GM19372 (cell line): ENCODE measurements around the gene PLEKHA4.
"Not testable (repeated sequence)": the region's sequence is repeated elsewhere in the genome, so short reads cannot be mapped to it uniquely, and the experiment has no call there.

ENCODE experiments used
- ATAC-seq: cut with Tn5 transposase; IDR thresholded peaks from one replicate; pipeline ENCODE4 v1.9.1; 2021; ENCODE audit warnings: mild to moderate bottlenecking, low read depth, moderate library complexity; ENCODE audit not compliant: unreplicated experiment

PLEKHA4 gene, protein sequence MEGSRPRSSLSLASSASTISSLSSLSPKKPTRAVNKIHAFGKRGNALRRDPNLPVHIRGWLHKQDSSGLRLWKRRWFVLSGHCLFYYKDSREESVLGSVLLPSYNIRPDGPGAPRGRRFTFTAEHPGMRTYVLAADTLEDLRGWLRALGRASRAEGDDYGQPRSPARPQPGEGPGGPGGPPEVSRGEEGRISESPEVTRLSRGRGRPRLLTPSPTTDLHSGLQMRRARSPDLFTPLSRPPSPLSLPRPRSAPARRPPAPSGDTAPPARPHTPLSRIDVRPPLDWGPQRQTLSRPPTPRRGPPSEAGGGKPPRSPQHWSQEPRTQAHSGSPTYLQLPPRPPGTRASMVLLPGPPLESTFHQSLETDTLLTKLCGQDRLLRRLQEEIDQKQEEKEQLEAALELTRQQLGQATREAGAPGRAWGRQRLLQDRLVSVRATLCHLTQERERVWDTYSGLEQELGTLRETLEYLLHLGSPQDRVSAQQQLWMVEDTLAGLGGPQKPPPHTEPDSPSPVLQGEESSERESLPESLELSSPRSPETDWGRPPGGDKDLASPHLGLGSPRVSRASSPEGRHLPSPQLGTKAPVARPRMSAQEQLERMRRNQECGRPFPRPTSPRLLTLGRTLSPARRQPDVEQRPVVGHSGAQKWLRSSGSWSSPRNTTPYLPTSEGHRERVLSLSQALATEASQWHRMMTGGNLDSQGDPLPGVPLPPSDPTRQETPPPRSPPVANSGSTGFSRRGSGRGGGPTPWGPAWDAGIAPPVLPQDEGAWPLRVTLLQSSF

DNA sequence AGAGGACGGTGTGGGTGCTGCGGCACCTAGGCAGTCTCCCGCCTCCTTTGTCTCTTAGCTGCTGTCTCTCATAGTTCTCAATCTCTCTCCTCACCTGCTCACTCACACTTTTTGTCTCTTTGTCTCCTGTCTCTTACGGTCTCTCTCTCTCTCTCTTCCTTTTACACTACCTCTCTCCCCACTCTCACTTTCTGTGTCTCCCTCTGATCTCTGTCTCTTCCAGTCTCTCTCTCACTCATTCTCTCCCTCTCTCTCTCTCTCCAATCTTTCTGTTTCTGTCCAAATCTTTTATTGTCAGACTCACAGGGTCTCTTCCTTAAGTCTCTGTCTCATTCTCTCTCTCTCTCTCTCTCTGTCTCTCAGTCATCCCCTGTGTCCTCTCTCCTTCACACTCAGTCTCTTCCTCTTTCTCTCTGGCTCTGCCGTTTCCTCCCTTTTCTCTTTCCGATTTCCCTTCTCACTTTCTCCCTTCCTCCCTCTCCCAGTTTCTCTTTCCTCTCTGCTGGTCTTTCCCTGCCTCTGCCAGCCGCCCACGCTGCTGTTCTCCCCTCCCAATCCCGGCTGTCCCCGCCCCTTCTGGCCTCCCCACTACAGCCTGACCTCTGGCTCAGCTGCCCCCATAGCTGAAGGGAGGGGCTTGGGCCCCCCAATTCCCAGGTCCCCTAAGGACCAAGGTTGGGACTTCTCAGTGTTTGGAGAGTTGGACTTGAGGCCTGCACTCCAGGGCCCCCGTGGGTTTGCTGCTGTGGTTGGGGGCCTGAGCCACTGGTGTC is at the start of gene PLEKHA4:
Gene PLEKHA4, minus strand, starts transcription at position 504 of the 773 bp plus-strand sequence. CDS start 997 bp downstream, outside the sequence.
- no peak for ATAC-seq

DNA sequence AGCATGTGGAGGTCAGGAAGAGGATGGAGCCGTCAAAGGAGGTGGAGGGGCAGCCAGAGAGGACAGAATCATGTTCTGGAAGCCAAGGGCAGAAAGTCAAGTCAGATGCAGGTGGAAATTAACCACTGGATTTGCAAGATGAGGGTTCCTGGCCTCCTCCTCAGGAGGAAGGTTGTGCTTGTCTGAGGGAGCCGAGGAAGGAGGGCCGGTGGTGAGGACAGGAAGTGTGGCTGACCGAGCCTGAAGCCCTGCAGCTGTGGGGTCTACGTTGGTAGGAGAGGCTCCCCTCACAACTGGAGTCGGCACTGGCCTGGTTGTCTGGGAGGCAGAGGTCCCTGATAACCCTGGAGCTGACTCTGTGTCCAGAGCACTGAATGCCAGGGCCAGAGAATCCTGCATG is 49.7 kb upstream of the PLEKHA4 start:
- ATAC-seq = no peak

DNA sequence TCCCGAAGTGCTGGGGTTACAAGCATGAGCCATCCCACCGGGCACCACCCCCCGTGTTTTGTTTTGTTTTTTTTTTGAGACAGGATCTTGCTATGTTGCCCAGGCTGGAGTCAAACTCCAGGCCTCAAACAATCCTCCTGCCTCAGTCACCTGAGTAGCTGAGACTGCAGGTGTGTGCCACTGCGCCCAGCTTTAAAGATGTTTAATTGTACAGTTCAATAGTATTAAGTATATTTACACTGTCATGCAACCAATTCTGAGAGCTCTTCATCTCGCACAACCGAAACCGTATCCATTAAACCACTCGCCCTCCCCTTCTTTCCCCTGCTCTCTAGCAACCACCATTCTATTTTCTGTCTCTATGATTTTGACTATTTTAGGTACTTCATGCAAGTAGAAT is 47.3 kb upstream of the PLEKHA4 start:
- ATAC-seq = no peak

DNA sequence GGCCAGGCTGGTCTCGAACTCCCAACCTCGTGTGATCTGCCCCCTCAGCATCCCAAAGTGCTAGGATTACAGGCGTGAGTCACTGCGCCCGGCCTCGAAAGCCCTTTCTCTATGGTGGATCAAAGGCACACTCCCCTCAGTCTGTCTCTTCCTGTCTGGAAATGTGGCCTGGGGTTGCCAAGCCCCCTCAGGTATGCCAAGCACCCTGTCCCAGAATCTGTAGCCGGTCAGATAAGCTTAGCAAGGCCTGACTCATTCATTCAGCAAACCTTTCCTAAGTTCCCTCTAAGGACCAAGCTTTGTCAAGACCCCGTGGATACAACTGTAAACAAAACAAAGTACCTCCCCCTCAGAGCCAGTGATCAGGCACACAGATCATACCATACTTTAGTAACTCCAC is 45.8 kb upstream of the PLEKHA4 start:
- ATAC-seq = no peak

DNA sequence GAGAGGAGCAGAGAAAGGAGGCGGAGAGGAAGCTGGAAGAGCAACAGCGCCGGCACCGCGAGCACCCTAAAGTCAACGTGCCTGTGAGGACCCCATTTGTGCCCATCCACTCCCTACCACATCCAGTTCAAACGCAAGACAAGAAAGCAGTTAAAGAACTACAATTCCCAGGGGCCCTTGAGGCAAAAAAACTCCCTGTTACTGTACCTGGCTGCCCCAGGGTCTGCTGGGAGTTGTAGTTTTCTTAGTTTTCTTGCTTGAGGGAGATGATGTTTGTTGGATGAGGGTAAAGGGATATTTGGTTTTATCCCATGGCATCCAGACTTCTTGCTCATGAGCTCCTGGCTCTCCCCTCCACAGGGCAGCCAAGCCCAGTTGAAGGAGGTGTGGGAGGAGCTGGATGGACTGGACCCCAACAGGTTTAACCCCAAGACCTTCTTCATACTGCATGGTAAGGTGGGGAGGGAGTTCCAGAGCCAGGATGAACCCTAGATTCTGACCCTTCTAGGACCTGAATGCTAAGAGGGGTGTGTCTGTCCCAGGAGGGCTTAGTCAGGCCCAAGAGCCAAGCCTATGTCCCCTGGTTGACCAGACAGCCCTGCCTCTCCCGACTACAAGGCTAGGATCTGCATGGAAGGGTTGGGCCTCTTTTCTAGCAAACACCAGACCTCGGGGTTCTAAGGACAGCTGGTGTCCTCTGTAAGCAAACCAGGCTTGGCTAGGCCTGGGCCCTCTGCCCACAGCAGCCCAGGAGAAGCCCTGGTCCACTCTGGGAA is 44.9 kb upstream of the PLEKHA4 start:
- ATAC-seq = no peak

DNA sequence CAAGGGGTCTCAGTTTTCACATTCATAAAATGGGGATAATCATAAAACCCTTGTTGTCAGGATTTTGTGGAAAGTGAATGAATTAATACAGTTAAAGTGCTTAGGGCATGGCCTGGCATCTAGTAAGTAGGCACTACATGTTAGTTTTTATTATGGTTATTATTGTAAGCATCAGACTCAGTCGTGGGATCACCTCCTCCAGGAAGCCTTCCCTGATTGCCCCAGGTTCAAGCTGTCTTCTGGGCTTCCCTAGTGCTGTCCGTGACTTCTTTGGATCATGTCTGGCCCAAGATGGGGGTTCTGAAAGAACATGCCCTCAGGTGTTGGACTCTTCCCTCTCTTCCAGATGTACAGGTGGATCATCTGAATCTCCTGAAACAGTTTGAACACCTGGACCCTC is 42.4 kb upstream of the PLEKHA4 start:
- ATAC-seq = no peak

DNA sequence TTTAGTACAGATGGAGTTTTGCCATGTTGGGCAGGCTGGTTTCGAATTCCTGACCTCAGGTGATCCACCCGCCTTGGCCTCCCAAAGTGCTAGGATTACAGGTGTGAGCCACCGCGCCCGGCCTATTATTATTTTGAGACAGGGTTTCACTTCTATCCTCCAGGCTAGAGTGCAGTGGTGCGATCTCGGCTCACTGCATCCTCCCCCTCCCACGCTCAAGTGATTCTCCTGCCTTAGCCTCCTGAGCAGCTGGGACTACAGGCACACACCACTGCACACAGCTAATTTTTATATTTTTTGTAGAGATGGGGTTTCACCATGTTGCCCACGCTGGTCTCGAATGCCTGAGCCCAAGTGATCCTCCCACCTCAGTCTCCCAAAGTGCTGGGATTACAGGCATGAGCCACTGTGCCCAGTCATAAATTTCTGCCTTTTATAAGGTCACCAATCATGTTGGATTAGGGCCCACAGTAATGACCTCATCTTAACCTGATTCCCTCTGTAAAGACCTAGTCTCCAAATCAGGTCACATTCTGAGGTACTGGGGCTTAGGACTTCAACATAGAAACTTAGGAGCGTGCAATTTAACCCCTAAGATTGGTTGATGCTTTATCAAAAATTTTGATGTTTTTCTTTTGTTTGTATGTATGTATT is 41.1 kb upstream of the PLEKHA4 start:
- not testable (repeated sequence) for ATAC-seq

DNA sequence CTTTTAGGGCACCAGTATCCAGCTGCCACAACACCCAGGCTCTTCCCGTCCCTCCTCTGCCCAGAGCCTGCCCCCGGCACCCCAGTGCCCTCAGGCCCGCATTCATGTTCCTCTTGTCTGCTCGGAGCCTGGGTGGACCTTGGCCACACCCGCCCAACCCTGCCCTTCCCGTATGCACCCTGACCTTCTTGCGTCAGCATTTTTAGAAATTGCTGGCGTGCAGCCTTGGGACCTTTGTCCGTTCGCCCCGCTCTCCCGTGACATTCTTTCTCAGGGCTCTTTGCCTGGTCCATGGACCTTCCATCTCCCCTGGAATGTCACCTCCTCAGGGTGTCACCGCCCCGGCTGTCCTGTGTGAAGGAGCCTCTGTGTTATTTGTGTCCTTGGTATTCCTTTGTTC is 39.3 kb upstream of the PLEKHA4 start:
- ATAC-seq = no peak

DNA sequence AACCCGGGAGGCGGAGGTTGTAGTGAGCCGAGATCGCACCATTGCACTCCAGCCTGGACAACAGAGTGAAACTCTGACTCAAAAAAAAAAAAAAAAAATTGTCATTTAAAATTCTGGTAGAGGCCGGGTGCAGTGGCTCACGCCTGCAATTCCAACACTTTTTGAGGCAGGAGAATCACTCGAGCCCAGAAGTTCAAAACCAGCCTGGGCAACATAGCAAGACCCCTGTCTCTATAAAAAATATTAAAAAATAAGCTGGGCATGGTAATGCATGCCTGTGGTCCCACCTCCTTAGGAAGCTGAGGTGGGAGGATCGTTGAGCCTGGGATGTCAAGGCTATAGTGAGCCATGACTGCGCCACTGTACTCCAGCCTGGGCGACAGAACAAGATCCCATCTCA is 37.9 kb upstream of the PLEKHA4 start:
- ATAC-seq = no peak

DNA sequence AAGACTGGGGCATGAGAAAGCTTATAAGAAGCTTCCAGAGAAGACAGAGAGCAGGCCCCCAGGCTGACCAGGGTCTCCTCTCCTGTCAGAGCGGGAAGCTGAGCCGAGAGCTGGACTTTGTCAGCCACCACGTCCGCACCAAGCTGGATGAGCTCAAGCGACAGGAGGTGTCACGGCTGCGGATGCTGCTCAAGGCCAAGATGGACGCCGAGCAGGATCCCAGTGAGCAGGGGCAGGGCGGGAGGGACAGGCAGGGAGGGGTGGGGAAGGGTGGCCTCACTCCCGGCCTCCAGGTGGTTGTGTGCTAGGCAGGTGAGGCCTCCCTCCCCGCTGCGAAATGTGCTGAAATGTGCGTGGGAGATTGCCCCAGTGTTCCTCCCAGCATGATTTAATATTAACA is 37.2 kb upstream of the PLEKHA4 start:
- no peak for ATAC-seq

DNA sequence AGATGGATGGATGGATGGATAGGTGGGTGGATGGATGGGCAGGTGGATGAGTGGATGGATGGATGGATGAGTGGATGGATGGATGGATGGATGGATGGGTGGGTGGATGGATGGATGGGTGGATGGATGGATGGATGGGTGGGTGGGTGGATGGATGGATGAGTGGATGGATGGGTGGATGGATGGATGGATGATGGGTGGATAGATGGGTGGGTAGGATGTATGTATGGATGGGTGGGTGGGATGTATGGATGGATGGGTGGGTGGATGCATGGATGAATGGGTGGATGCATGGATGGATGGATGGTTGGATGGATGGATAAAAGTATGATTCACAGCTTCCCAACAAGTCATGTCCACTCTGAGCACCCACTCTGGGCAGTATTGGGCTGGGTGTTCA is 35.4 kb upstream of the PLEKHA4 start:
- not testable (repeated sequence) for ATAC-seq

DNA sequence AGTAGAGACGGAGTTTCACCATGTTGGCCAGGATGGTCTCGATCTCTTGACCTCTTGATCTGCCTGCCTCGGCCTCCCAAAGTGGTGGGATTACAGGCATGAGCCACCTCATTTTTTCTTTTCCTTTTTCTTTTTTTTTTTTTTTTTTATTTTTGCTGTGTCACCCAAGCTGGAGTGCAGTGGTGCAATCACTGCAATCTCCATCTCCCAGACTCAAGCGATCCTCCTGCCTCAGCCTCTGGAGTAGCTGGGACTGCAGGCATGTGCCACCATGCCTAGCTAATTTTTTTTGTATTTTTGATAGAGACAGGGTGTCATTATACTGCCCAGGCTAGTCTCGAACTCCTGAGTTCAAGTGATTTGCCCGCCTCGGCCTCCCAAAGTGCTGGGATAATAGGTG is 33.9 kb upstream of the PLEKHA4 start:
- not testable (repeated sequence) for ATAC-seq

DNA sequence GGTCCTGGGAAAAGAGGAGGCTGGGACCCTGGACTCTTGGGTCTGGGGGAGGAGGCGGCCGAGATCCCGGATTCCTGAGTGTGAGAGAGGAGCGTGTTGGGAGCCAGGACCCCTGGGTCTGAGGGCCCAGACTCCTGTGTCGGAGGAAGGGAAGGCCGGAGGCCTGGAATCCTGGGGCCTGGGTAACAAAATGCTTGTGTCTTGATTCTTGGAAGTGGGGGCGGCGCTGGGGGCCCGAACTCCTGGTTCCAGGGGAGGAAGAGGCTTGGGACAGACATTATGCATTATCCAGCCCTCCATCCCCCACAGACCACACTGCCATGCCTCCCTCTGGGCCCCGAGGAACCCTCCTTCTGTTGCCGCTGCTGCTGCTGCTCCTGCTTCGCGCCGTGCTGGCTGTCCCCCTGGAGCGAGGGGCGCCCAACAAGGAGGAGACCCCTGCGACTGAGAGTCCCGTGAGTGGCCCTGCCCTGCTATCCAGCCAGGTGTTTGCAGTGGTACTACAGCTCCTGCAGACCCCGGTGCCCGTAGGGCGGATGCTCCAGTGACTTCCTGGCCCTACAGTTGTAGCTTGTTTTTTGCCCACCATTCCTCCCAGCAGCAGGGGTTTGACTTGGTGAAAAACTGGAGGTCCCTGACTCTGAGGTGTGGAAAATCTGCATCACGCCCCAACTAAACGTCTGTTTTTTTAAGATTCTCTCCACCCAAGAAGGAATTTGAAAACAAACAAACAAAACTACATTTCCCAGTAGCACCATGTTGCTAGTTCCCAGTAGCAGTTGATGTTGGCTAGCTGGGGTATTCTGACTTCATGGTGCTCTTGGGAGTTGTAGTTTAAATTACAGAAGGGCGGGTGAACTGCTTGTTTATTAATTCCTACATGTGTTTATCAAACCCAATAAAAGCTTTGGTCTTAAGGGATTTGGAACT is 32.3 kb upstream of the PLEKHA4 start:
- ATAC-seq = peak; percentile 7

DNA sequence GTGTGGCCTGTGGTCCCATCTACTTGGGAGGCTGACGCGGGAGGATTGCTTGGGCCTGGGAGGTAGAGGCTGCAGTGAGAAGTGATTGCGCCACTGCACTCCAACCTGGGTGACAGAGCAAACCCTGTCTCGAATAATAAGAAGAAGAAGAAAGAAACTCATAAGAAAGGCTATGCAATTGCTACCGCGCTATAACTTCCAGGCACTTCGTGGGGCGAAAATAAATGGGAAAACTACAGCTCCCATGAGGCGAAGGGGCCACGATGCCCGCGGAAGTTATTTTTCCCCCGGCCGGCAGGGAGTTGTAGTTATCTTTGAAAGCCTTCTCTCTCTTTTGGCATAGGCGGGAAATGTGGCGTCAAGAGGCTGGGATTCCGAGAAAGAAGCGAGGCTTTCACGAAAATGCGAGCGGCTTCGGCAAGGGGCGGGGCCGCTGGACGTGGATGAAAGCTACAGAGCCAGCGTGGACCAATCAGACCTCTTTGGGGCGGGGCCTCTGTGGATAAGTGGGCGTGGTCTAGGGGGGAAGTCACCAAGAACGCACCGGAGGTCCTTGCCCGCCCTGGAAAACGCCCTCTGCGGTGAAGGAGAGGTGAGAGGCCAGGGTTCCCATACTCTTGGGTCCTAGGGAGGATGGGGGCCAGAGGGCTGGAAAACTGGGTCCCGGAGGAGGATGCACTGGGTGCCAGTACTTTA is 31.5 kb upstream of the PLEKHA4 start, which contains the start of gene NUCB1:
Gene NUCB1, plus strand, starts transcription at position 532 of the 696 bp plus-strand sequence. CDS start 485 bp downstream, outside the sequence.
- peak; percentile 96 for ATAC-seq

DNA sequence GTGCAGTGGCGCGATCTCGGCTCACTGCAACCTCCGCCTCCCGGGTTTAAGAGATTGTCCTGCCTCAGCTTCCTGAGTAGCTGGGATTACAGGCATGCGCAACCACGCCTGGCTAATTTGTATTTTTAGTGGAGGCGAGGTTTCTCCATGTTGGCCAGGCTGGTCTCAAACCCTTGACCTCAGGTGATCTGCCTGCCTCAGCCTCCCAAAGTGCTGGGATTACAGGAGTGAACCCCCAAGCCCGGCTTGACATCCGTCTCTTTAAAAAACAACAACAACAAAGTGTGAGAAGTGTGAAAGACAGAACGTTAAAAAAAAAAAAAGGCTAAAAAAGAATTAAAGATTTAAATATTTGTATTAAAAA is 31.0 kb upstream of the PLEKHA4 start:
- ATAC-seq = not testable (repeated sequence)

DNA sequence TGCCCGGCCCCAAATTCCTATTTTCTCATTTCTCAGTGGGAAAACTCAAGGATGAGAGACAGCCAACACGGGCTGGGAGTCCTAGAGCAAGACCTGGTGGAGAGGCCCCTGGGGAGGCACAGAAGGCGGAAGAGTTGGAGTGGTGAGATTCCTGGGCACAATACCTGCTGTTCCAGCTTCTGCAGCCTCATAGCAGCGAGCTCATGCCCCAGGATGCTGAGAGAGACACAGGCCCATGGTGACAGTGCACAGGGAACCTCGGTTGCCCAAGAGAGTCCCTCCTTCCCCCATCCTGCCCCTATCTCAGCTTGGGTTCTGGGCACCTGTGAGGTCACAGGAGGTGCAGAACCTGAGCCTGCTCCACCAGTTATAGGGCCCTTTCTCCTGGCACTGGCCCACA is 28.8 kb upstream of the PLEKHA4 start:
- ATAC-seq = no peak

DNA sequence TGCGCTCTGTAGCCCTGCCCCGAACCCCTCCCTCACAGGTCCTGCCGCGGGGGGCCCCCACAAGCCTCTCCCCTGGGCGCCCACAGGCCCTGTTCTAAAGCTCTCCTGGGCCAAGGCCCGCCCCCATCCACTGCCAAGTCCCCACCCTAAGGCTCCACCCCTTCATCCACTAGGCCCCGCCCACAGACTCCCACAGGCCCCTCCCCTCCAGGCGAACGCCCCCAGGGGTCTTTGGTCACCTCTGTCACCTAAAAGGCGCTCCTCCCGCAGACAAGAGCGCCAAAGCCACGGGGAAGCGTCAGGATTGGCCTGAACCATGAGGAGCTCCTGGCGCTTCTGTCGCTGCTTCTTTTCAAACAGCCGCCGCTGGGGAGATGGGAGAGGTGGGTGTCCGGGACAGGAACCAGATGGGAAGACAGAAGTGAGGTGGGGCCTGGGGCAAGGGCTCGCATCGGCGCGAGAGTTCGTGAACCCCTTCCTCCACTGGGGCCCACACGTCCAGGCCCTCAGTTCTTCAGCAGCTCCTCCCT is 27.8 kb upstream of the PLEKHA4 start:
- no peak for ATAC-seq

DNA sequence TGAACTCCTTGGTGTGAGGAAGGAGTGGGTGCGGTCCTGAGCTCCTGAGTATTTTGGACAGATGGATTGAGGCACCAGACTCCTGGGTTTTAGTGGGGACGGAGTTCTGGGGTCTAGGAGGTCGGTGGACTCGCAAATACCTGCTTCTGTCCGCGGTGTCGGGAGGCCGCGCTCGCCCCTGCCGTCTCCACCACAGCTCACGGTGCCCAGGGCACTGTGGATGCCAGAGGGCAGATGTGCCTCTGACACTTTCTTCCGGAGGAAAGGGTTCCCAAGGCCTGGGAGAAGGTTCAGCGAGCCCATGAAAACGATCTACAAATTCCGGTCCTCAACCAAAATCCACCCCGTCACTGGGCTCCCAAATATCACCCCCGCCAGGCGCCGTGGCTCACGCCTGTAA is 26.8 kb upstream of the PLEKHA4 start:
- ATAC-seq = no peak
